Measurements from ENCODE around the gene SLC6A12. TPM values are rescaled to one million over a fixed set of nuclear protein-coding genes. Genes with fewer than 3 reads are reported as not detected.

SLC6A12 gene
- total RNA-seq, 2 experiments from 2014 or later, result not detected

DNA sequence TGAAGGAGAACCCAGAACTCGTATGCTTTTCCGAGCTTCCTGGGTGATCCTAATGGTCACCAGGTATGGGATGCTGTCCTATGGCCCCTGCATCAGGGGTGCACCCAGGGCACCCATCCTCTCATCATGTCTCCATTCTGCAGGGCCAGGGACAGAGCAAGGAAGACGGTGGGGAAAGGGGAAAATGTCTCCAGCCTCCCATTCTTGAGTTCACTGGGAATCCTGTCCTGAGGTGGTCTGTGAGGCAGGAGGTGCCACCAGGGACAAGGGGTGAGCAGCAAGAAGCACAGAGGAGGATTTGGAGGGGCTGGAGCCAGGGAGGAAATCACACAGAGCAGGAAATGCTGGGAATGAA lies 14.9 kb upstream of the SLC6A12 start:
- H3K27ac ChIP-seq (ENCODE audit: low read depth in 1 of 2, low read length in 2 of 2), result no peak overlapping the region
- CTCF ChIA-PET, result no interaction called here
- ATAC-seq (ENCODE audit: poor library complexity), result no peak
- TF ChIP-seq, protein P1, sequence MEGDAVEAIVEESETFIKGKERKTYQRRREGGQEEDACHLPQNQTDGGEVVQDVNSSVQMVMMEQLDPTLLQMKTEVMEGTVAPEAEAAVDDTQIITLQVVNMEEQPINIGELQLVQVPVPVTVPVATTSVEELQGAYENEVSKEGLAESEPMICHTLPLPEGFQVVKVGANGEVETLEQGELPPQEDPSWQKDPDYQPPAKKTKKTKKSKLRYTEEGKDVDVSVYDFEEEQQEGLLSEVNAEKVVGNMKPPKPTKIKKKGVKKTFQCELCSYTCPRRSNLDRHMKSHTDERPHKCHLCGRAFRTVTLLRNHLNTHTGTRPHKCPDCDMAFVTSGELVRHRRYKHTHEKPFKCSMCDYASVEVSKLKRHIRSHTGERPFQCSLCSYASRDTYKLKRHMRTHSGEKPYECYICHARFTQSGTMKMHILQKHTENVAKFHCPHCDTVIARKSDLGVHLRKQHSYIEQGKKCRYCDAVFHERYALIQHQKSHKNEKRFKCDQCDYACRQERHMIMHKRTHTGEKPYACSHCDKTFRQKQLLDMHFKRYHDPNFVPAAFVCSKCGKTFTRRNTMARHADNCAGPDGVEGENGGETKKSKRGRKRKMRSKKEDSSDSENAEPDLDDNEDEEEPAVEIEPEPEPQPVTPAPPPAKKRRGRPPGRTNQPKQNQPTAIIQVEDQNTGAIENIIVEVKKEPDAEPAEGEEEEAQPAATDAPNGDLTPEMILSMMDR (IDR thresholded peaks at IDR 0.05), result no peak
- intact Hi-C loops (cut with DNase I, micrococcal nuclease), result no loop called here
- peaks cover 0 to 10% of the 10 kb centered on the region in 2 experiments for H3K9me3 ChIP-seq (ENCODE audit: control insufficient read depth in 1 of 2, insufficient read depth in 1 of 2, low read length in 2 of 2)
- no peak for DNase-seq
- H3K4me1 ChIP-seq (ENCODE audit: insufficient read depth, low read length), result no peaks in the 10 kb centered on the region
- POLR2A ChIA-PET, result no interaction called here
- no peak overlapping the region for H3K27ac Mint-ChIP-seq
- no peak overlapping the region for H3K4me3 ChIP-seq (ENCODE audit: low read length)
- H3K4me3 Mint-ChIP-seq, result no peak overlapping the region
- no peaks in the 10 kb centered on the region for H3K36me3 ChIP-seq (ENCODE audit: insufficient read depth, low read length)
- peaks cover 0 to 3% of the 10 kb centered on the region in 2 experiments for H3K27me3 ChIP-seq (ENCODE audit: control insufficient read depth in 1 of 2, insufficient read depth in 2 of 2, low read length in 2 of 2)
- no peaks in the 10 kb centered on the region for H3K27me3 Mint-ChIP-seq
- H3K36me3 Mint-ChIP-seq (ENCODE audit: low read depth), result no peaks in the 10 kb centered on the region
- no peaks in the 10 kb centered on the region for H3K9me3 Mint-ChIP-seq
- H3K4me1 Mint-ChIP-seq (ENCODE audit: low read depth), result no peaks in the 10 kb centered on the region

- H3K4me1 ChIP-seq (ENCODE audit: insufficient read depth, low read length), result no peaks in the 10 kb centered on the region
- Mint-ChIP-seq H3K4me1 (ENCODE audit: low read depth) (no peaks in the 10 kb centered on the region), H3K27me3 (no peaks in the 10 kb centered on the region), H3K4me3 (no peak overlapping the region), H3K36me3 (ENCODE audit: low read depth) (no peaks in the 10 kb centered on the region), H3K9me3 (no peaks in the 10 kb centered on the region), H3K27ac (no peak overlapping the region)
- H3K36me3 ChIP-seq (ENCODE audit: insufficient read depth, low read length), result no peaks in the 10 kb centered on the region
- POLR2A ChIA-PET, result no interaction called here
- ATAC-seq (ENCODE audit: poor library complexity) (no peak), DNase-seq (no peak)
- CTCF ChIA-PET, result no interaction called here
- H3K27me3 ChIP-seq (ENCODE audit: control insufficient read depth in 1 of 2, insufficient read depth in 2 of 2, low read length in 2 of 2), result peaks cover 0 to 3% of the 10 kb centered on the region in 2 experiments
- TF ChIP-seq, protein P1 (IDR thresholded peaks at IDR 0.05), result no peak
- H3K4me3 ChIP-seq (ENCODE audit: low read length), result no peak overlapping the region
- intact Hi-C loops (cut with DNase I, micrococcal nuclease), result no loop called here
- H3K9me3 ChIP-seq (ENCODE audit: control insufficient read depth in 1 of 2, insufficient read depth in 1 of 2, low read length in 2 of 2), result peaks cover 0 to 6% of the 10 kb centered on the region in 2 experiments
- H3K27ac ChIP-seq (ENCODE audit: low read depth in 1 of 2, low read length in 2 of 2), result no peak overlapping the region
Observed at GRCh38 chr12:227923-228845, 14.2 kb upstream of the SLC6A12 start.

DNA sequence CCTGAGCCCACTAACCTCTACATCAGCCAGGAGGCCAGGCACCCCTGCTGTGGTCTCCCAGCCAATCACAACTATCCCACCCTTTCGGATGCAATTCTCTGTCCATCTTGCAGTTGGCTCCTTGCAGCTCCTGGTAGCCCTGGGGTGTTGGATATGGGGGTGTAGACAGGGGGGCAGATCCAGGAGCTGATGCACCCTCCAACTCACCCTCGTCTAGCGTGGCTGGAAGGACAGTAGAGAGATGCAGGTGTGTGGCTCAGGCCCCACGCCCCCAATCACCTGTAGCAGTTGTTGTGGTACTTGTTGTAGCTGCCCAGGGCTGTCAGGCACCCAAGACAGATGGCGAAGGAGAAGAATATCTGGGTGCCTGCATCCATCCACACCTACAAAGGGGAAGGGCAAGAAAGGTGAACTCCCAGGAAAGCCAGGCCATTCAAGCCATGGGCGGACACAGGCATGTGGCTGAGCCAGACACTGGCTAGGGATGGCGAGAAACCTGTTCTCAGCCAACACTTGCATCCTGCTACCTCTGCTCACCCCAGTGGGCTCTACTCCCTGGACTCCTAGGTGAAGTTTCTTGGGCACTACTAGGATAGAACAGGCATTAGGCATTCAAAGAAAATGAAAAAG lies 13.4 kb upstream of the SLC6A12 start:
- H3K27me3 ChIP-seq (ENCODE audit: control insufficient read depth in 1 of 2, insufficient read depth in 2 of 2, low read length in 2 of 2), result peaks cover 0 to 1% of the 10 kb centered on the region in 2 experiments
- CTCF ChIA-PET, result no interaction called here
- H3K27me3 Mint-ChIP-seq, result no peaks in the 10 kb centered on the region

More for the DNA sequence above, 13.4 kb upstream of the SLC6A12 start:
- intact Hi-C loops (cut with DNase I, micrococcal nuclease), result no loop called here
- Mint-ChIP-seq H3K4me3 (no peak overlapping the region), H3K4me1 (ENCODE audit: low read depth) (no peaks in the 10 kb centered on the region), H3K27ac (no peak overlapping the region), H3K9me3 (no peaks in the 10 kb centered on the region), H3K36me3 (ENCODE audit: low read depth) (no peaks in the 10 kb centered on the region)
- TF ChIP-seq, protein P1 (IDR thresholded peaks at IDR 0.05), result no peak
- DNase-seq, result no peak
- no peaks in the 10 kb centered on the region for H3K4me1 ChIP-seq (ENCODE audit: insufficient read depth, low read length)
- POLR2A ChIA-PET, result no interaction called here
- no peak for ATAC-seq (ENCODE audit: poor library complexity)
- H3K27ac ChIP-seq (ENCODE audit: low read depth in 1 of 2, low read length in 2 of 2), result no peak overlapping the region
- H3K4me3 ChIP-seq (ENCODE audit: low read length), result no peak overlapping the region
- no peaks in the 10 kb centered on the region for H3K36me3 ChIP-seq (ENCODE audit: insufficient read depth, low read length)
- H3K9me3 ChIP-seq (ENCODE audit: control insufficient read depth in 1 of 2, insufficient read depth in 1 of 2, low read length in 2 of 2), result no peaks in the 10 kb centered on the region
